ENCODE data around the gene CMKLR1.

The CMKLR1 gene

DNA sequence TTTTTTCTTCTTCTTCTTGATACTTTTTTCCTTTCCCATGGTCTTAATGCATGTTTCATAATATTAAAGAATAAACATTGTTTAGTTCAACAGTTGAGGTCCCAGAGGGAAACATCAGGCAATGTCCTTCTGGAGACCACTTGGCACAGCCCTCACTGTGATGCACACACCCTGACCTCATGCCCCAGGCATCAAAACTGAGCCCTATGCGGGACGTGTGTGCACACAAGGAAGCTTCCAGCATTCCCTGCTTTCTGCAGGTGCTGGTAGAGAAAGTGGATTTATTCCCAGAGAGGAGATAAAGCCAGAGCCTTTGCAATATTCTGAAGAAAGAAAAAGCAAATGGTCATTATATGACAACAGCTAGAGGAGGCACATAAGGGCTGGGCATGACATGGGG, 16.0 kb upstream of the CMKLR1 start:
- no peak overlapping the region for H3K4me3 ChIP-seq (ENCODE audit: low read length)
- TF ChIP-seq ZNF274 (IDR thresholded peaks at IDR 0.05; ENCODE audit: low read depth, low read length): no peak

DNA sequence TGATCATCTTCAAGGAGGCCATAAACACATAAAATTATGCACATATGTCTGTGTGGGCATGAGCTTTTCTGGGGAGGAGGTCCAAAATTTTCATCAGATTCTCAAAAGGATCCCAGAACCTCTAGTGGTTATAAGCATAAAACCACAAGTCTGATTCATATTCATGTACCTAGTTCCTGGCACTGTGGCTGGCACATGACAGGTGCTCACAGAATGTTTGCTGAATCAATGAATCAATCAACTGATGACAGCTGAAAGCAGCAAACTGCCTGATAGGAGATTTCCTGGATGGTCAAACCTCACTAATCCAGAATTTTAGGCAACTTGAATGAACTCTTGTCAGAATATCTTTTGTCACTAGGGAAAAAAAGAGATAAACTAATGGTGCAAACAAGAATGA, 13.5 kb upstream of the CMKLR1 start:
- no peak for TF ChIP-seq ZNF274 (IDR thresholded peaks at IDR 0.05; ENCODE audit: low read depth, low read length)
- no peak overlapping the region for H3K4me3 ChIP-seq (ENCODE audit: low read length)

DNA sequence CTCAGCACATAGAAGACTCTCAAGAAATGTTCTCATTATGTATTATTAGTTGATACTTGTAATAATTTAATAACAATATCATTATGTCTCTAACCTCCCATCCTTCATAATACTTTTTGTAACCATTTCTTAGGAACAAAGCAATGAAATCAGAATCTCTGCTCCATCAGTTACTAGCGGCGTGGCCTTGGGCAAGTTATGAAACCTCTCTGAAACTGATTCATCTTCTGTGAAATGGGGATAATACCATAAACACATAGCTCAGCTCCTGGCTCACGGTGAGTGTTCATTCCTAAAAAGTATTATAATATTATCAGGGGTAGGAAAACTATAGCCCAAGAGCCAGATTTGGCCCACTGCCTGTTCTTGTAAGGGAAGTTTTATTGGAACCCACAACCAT, 11.4 kb upstream of the CMKLR1 start:
- no peak overlapping the region for H3K4me3 ChIP-seq (ENCODE audit: low read length)
- TF ChIP-seq ZNF274 (IDR thresholded peaks at IDR 0.05; ENCODE audit: low read depth, low read length): no peak

DNA sequence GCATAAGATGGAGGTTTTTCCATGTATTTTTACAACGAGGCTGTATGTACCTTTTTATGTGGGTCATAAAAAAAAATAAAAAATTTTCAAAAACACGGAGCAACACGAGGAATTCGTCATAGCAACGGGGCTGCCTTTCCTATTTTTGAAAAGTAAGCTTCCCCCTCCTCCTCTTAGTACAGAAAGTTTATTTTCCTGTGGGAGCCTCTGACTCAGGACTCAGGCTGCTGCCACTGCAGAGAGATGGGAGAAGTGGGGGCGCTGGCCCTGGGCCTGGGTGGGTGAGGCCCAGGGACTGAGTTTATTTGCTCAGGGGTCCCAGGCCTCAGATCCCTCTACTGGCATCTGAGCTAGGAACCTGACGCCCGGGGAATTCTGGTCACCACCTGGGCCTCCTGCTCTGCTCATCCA, 10.2 kb upstream of the CMKLR1 start:
- TF ChIP-seq ZNF274 (IDR thresholded peaks at IDR 0.05; ENCODE audit: low read depth, low read length): no peak
- no peak overlapping the region for H3K4me3 ChIP-seq (ENCODE audit: low read length)

DNA sequence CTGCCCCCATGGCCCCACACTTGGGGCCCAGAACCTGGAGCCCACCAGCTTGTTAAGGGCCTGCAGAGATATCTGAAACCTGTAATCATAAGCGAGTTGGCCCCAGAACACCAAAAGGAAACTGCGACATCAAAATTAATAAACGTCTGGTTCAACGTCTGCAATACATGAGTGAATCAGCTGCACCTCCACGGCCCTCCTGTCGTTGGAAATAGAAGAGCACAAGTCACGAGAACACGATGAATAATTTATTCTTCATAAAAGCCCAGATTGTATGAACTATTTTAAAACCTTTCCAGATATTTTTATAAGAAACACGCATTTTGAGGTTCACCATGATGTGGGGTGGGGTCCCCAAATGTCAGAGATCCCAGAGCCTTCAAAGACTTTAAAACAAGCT, 9.7 kb upstream of the CMKLR1 start:
- no peak overlapping the region for H3K4me3 ChIP-seq (ENCODE audit: low read length)
- TF ChIP-seq ZNF274 (IDR thresholded peaks at IDR 0.05; ENCODE audit: low read depth, low read length): no peak

DNA sequence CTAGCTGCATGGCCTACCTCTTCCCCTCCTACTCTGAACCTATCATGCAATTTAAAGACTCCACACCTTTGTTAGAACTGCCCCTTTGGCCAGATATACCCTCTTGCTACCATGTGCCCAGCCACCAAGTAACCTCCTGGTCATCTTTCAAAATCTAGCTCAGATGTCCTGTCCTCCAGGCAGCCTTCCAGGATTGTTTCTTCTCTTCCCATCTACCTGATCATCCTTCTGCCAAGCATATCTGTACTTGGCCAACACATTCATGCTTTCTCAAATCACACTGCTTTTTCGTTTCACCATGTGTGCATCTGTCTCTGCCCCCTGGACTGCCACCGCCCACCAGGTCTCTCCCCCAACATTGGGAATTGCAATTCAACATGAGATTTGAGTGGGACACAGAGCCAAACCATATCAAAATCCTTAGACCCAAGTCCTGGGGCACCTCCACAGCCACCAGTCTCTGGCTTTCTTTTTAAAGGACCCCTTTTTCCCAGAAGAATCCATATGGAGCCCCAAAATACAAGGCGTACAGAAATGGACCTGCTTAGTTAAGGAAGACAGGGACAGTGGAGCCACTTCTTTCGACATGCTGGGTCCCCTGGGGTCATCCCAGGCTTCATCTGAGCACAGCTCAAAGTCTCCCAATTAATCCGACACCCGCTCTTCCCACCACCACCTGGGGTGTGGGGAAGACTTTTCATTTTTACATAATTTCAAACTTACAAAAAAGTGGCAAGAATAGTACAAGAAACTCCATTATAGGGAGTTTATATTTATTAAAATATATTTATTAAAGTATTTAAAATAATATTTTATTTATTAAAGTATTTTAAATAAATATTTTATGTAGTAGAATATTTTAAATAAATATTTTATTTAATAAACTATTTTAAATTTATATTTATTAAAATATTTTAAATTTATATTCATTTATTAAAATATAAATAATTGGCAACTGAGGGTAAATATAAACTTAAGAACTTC, 7.9 kb upstream of the CMKLR1 start:
- H3K4me3 ChIP-seq (ENCODE audit: low read length): no peak overlapping the region
- no peak for TF ChIP-seq ZNF274 (IDR thresholded peaks at IDR 0.05; ENCODE audit: low read depth, low read length)

DNA sequence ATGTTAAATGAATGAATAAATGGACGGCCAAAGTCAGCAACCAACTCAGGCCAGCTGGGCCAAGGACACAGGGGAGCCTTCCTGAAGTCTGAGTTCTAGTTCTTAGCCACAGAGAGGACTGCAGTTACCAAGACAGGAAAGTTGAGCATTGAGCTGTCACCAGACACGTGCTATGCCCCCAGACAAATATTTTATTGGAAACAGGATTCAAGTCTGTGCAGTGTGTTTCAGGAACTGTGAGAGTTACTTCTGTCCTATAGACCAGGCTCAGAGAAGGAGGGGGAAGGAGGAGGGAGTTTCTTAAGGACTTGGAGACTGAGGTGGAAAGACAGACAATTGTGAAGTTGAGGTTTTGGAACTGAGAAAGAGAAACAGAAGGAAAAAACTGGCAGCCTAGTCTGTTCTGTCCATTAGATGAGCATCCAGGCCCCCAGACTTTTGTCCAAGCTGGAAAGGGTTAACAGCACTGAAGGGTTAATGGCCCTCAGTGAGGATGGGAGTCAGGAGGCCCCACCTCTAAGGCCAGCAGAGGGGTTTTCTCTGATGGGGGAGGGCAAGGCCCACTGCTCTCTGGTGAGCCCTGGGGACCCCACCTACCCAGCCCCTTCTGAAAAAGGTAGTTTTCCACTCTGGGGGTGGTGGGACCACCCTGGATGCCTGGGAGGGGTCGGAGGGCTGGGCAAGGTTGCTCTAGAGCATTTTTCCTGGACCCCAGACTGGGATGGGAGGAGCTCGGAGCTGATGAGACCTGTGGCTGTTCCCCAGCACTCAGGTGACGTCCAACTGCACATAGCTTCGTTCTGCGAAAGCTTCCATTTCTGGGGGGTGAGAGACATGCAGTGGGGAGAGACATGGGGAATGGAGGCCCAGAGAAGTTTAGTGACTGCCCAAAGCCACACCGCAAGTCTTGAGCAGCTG, 6.9 kb upstream of the CMKLR1 start:
- TF ChIP-seq ZNF274 (IDR thresholded peaks at IDR 0.05; ENCODE audit: low read depth, low read length): no peak
- H3K4me3 ChIP-seq (ENCODE audit: low read length): no peak overlapping the region

DNA sequence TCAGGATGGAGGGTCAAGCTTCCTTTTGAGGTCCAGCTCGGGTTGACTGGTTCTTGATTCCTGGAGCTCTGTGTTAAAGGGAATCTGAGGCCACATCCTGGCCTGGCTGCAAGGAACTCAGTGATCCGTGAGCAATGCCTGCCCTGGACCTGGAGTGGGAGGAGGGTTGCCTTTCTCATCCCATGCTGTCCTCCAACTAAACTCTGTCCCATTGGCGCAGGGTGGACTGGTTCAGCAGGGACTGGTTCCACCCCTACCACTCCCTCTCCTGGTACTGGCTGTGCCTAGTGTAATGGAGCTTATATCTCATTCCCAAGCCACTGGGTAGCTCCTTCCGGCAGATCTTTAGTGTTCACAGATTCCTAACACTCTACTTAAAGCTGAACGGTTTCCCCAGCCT, 3.9 kb upstream of the CMKLR1 start:
- no peak overlapping the region for H3K4me3 ChIP-seq (ENCODE audit: low read length)
- TF ChIP-seq ZNF274 (IDR thresholded peaks at IDR 0.05; ENCODE audit: low read depth, low read length): no peak

DNA sequence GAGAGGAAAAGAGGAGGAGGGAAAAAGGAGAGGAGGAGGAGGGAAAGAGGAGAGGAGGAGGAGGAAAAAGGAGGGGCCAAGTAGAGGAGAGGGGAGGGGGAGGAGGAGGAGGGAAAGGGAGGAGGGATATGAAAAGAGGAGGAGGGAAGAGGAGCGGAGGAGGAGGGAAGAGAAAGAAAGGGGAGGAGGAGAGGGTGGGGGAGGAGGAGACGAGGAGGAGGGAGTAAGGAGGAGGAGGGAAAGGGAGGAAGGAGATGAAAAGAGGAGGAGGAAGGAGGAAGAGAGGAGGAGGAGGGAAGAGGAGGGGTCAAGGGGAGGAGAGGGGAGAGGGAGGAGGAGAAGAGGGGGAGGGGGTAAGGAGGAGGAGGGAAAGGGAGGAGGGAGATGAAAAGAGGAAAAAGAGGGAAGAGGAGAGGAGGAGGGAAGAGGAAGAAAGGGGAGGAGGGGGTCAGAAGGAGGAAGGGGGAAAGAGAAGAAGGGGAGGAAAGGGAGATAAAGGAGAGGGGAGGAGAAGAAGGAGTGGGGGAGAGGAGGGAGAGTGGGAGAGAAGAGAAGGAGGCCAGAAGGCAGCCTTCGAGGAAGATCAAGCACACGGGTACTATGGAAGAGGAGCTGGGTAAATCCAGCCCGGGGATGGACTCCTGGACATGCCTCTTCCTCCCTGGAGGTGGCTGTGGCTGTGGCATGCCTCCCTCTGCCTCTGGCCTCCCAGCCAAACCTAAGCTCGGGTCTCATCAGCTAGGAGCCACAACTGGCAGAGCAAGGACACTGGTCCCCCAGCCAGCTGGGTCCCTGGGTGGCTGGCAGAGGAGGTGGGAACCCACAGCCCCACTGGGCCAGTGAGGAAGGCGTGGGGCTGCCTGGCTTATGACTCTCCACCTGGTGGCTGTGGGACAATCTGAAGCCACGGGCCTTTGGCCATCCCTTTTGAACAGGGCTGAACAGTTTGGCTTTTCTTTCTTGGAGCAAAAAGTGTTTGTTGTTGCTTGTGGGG, 3.0 kb upstream of the CMKLR1 start:
- no peak for TF ChIP-seq ZNF274 (IDR thresholded peaks at IDR 0.05; ENCODE audit: low read depth, low read length)

DNA sequence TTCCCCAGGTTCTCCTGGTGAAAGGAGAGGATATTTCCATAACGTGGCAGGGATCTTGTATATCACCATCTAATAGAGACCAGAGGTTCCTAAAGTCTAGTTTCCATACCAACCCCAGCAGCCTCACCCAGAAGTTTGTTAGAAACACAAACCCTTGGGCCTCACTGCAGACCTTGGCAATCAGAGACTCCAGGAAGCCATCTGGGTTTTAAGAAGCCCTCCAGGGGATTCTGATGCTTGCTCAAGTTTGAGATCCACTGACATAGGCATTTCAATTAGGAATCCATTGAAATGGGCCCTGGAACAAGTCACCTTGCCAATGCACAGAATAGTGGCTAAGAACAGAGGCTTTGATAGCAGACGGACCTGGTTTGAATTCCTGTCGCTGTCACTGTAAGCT, 2.2 kb upstream of the CMKLR1 start:
- no peak overlapping the region for H3K4me3 ChIP-seq (ENCODE audit: low read length)
- TF ChIP-seq ZNF274 (IDR thresholded peaks at IDR 0.05; ENCODE audit: low read depth, low read length): no peak

More for the DNA sequence above, 3.0 kb upstream of the CMKLR1 start:
- H3K4me3 ChIP-seq (ENCODE audit: low read length): no peak overlapping the region

DNA sequence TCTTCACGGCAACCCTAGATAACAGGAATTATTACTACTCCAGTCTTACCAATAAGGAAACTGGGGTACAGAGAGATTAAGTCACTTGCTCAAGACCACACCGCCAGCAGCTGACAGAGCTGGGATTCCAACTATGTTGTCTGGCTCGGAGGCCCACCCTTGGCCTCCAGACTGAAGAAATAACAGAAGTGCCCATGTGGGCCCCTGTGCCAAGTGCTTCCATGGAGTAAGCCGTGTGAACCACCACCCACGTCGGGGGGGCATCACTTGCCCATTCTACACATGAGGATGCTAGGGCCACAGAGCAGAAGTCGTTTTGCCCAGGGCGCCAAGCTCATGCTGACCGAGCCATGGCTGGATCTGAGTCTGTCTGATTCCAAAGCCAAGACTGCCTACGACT, 926 bp upstream of the CMKLR1 start:
- no peak for TF ChIP-seq ZNF274 (IDR thresholded peaks at IDR 0.05; ENCODE audit: low read depth, low read length)
- no peak overlapping the region for H3K4me3 ChIP-seq (ENCODE audit: low read length)

DNA sequence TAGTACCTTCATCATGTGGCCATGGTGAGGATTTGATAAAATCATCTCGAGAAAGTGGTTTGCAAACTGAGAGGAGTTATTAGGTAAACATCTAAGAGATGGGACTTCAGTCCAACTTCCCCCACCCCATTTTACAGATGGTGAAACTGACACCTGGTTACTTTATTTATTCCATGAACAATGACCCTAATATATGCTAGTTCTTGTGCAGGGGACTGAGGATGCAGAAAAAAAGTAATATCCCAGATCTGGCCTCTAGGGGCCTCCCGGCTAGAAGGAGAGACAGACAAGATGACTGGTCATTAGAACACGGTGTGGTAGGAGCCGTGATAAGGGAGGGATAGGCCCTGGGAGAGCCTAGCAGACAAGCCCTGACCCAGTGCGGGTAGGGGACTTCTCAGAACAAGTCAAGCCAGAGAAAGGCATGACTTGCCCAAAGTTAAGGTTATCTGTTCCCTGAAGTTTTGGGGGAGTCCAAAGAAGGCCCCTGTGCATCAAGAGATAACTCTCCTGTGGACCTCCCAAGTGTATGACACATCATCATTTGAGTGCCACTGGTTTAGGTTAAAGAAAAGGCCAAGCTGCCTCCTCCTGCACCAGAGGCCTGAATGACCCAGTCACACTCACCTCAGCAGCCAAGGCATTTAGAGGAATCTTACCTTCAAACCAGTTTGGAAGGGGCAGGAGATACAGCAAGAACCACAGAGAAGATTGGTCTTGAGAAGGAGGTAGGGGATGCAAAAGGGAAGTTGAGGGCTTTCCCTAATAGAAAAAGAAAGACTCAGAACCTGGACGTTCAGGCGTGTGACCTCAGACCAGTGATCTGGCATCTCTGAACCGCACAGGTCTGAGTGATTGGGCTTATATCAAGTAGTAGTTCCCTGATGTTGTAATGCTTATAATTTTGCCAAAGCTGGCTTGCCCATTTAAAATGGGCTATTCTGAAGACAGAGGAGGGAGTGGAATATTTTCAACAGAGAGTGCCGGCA, 1.6 kb downstream of the CMKLR1 start:
- H3K4me3 ChIP-seq (ENCODE audit: low read length): no peak overlapping the region
- TF ChIP-seq ZNF274 (IDR thresholded peaks at IDR 0.05; ENCODE audit: low read depth, low read length): no peak
